Karpas-422 (cell line): ENCODE results near the gene MRE11. TPM values are rescaled to one million over a fixed set of nuclear protein-coding genes. Genes with fewer than 3 reads are reported as not detected.
"Not testable (repeated sequence)": the region's sequence is repeated elsewhere in the genome, so short reads cannot be mapped to it uniquely, and the experiment has no call there.

Experiments
- DNase-seq: peaks from one replicate; pipeline ENCODE4 v3.0.0-alpha.2; 2015
- H2AFZ ChIP-seq: fragments of 200-600 bp; sonication (generic); 2 replicates; pipeline ENCODE4 v1.6.1; 2014; ENCODE audit warnings: antibody characterized with exemption, low read length, mixed read lengths
- H3K27ac ChIP-seq: fragments of 200-600 bp; sonication (generic); 2 replicates; pipeline ENCODE4 v1.5.1; 2014; ENCODE audit warnings: mild to moderate bottlenecking, low read length, moderate library complexity
- H3K27me3 ChIP-seq: fragments of 200-600 bp; sonication (generic); 2 replicates; pipeline ENCODE4 v1.6.1; 2014; ENCODE audit warnings: low read length, mixed read lengths
- H3K36me3 ChIP-seq: fragments of 200-600 bp; sonication (generic); 2 replicates; pipeline ENCODE4 v1.6.1; 2014; ENCODE audit warnings: low read length, mixed read lengths; ENCODE audit not compliant: insufficient read depth
- H3K4me1 ChIP-seq: fragments of 200-600 bp; sonication (generic); 2 replicates; pipeline ENCODE4 v1.6.1; 2014; ENCODE audit warnings: mild to moderate bottlenecking, low read length, mixed read lengths
- H3K4me2 ChIP-seq: fragments of 200-600 bp; sonication (generic); 2 replicates; pipeline ENCODE4 v1.6.1; 2014; ENCODE audit warnings: low read length, low read depth, mild to moderate bottlenecking; ENCODE audit not compliant: poor library complexity, severe bottlenecking
- H3K4me3 ChIP-seq: fragments of 200-600 bp; sonication (generic); 2 replicates; pipeline ENCODE4 v1.5.1; 2014; ENCODE audit warnings: mild to moderate bottlenecking, antibody characterized with exemption, low read length, mixed read lengths
- H3K79me2 ChIP-seq: fragments of 200-600 bp; sonication (generic); 2 replicates; pipeline ENCODE4 v1.6.1; 2014; ENCODE audit warnings: mild to moderate bottlenecking, low read length, mixed read lengths
- H3K9ac ChIP-seq: fragments of 200-600 bp; sonication (generic); 2 replicates; pipeline ENCODE4 v1.6.0; 2014; ENCODE audit warnings: low read length
- H3K9me2 ChIP-seq: fragments of 200-600 bp; sonication (generic), shearing (Covaris generic); replicated peaks from 2 replicates; pipeline ENCODE4 v1.6.0; 2014; ENCODE audit warnings: mild to moderate bottlenecking, low read length, moderate library complexity; ENCODE audit not compliant: insufficient read depth
- H3K9me3 ChIP-seq: fragments of 300-700, 200-600 bp; sonication (generic); 2 replicates; pipeline ENCODE4 v1.6.1; 2014; ENCODE audit warnings: low read length, mixed read lengths
- H4K20me1 ChIP-seq: fragments of 200-600 bp; sonication (generic); 2 replicates; pipeline ENCODE4 v1.6.1; 2014; ENCODE audit warnings: mild to moderate bottlenecking, antibody characterized with exemption, low read length, low read depth; ENCODE audit not compliant: insufficient read depth
- total RNA-seq: library from RNA; depleted of rRNA; stranded (reverse); fragments of >200 nt; shearing (Covaris generic); gene quantifications from 2 replicates; pipeline ENCODE4 v1.2.3, GENCODE V29; 2014; ENCODE audit warnings: low replicate concordance

Gene MRE11
- total RNA-seq, 1 experiment from 2014 or later, result 115 TPM

- Histone ChIP-seq H3K9me2 (no peaks in the 10 kb centered on the region), H3K27ac (no peak within 1 kb of the TSS), H3K4me1 (no peaks in the 10 kb centered on the region), H3K4me3 (no peak within 1 kb of the TSS), H3K36me3 (no peaks in the 10 kb centered on the region), H4K20me1 (peaks cover 8% of the 10 kb centered on the region; the same call in 1 of the 2 replicates), H3K27me3 (no peaks in the 10 kb centered on the region), H2AFZ (no peak within 1 kb of the TSS), H3K4me2 (no peak within 1 kb of the TSS), H3K79me2 (no peaks in the 10 kb centered on the region), H3K9me3 (no peaks in the 10 kb centered on the region), H3K9ac (no peak within 1 kb of the TSS)
- no peak for DNase-seq
These were observed 92.5 kb downstream of the MRE11 start, which contains the start of gene GPR83 for GRCh38 chr11:94400839-94401772. TSS of gene GPR83 (minus strand) at chr11:94401419. CDS start at chr11:94401247, 172 bp downstream.

DNA sequence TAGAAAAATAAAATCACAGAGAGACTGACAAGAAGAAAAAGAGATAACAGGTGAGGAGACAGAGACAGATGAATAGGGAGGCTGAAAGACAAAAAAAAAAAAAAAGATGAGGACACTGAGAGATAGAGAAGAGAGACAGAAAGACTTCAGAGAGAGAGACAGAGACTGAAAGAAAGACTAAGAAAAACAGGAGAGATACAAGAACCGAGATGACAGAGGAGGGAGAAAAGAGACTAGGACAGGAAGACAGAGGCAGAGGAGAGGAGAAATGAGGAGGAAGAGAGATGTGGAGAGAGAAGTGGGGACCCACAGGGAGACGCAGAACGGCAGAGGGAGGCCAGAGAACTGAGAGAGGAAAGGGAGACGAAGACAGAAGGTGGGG lies 93.2 kb downstream of the MRE11 start:
- no peaks in the 10 kb centered on the region for H3K79me2 ChIP-seq
- no peaks in the 10 kb centered on the region for H3K9me3 ChIP-seq
- no peak overlapping the region for H3K4me3 ChIP-seq
- H4K20me1 ChIP-seq, result peaks cover 8% of the 10 kb centered on the region; the same call in 1 of the 2 replicates
- H2AFZ ChIP-seq, result no peak overlapping the region
- no peaks in the 10 kb centered on the region for H3K36me3 ChIP-seq
- H3K9me2 ChIP-seq, result no peaks in the 10 kb centered on the region
- DNase-seq, result no peak
- H3K4me2 ChIP-seq, result no peak overlapping the region
- H3K9ac ChIP-seq, result no peak overlapping the region
- no peak overlapping the region for H3K27ac ChIP-seq
- no peaks in the 10 kb centered on the region for H3K27me3 ChIP-seq
- H3K4me1 ChIP-seq, result no peaks in the 10 kb centered on the region

DNA sequence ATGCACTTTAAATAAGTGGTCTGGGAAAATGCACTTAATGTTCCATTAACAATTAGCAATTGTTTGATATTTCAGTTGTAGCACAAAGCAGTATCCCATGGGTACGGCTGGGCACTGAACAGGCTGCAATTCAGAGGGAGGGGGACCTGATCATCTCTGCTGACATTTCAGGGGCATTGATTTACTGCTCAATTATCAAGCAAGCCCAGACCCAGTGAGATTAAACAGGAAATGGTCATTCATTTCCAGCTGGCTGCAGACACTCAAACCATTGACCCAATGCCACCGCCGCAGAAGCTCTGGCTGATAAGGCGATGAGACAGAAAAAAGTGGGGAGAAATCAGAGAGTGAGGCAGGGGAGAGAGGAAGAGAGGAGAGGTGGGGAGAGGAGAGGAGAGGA lies 93.6 kb downstream of the MRE11 start:
- DNase-seq, result no peak
- Histone ChIP-seq H3K9me2 (no peaks in the 10 kb centered on the region), H3K36me3 (no peaks in the 10 kb centered on the region), H3K4me2 (no peak overlapping the region), H3K9ac (no peak overlapping the region), H2AFZ (no peak overlapping the region), H3K9me3 (no peaks in the 10 kb centered on the region), H3K27ac (no peak overlapping the region), H3K27me3 (no peaks in the 10 kb centered on the region), H3K79me2 (no peaks in the 10 kb centered on the region), H4K20me1 (peaks cover 8% of the 10 kb centered on the region; the same call in 1 of the 2 replicates), H3K4me3 (no peak overlapping the region), H3K4me1 (no peaks in the 10 kb centered on the region)

GRCh38 chr11:94398101-94398500 lies 95.5 kb downstream of the MRE11 start:
- no peaks in the 10 kb centered on the region for H3K27me3 ChIP-seq
- no peak for DNase-seq
- H3K9me3 ChIP-seq, result no peaks in the 10 kb centered on the region
- H3K9me2 ChIP-seq, result no peaks in the 10 kb centered on the region
- H3K27ac ChIP-seq, result no peak overlapping the region
- H3K36me3 ChIP-seq, result no peaks in the 10 kb centered on the region
- H3K4me3 ChIP-seq, result no peak overlapping the region
- H4K20me1 ChIP-seq, result no peaks in the 10 kb centered on the region
- no peak overlapping the region for H2AFZ ChIP-seq
- H3K79me2 ChIP-seq, result no peaks in the 10 kb centered on the region
- no peak overlapping the region for H3K9ac ChIP-seq
- H3K4me2 ChIP-seq, result no peak overlapping the region
- no peaks in the 10 kb centered on the region for H3K4me1 ChIP-seq

- H3K36me3 ChIP-seq, result no peaks in the 10 kb centered on the region
These were observed 97.4 kb downstream of the MRE11 start for GRCh38 chr11:94396282-94396681.

GRCh38 chr11:94391937-94392336 lies 101.7 kb downstream of the MRE11 start:
- H2AFZ ChIP-seq, result not testable (repeated sequence)

More at GRCh38 chr11:94396282-94396681, 97.4 kb downstream of the MRE11 start:
- Histone ChIP-seq H3K79me2 (no peaks in the 10 kb centered on the region), H3K4me3 (no peak overlapping the region), H2AFZ (no peak overlapping the region), H3K9me2 (no peaks in the 10 kb centered on the region), H3K4me2 (no peak overlapping the region), H3K9ac (no peak overlapping the region), H3K4me1 (no peaks in the 10 kb centered on the region), H3K9me3 (no peaks in the 10 kb centered on the region), H4K20me1 (no peaks in the 10 kb centered on the region), H3K27me3 (no peaks in the 10 kb centered on the region), H3K27ac (no peak overlapping the region)
- no peak for DNase-seq

GRCh38 chr11:94379613-94380012 lies 114.0 kb downstream of the MRE11 start:
- H4K20me1 ChIP-seq, result no peaks in the 10 kb centered on the region
- H3K4me2 ChIP-seq, result no peak overlapping the region
- 0 out of 2 replicates have a peak, but pooled peaks cover 5% of the 10 kb centered on the region for H3K27me3 ChIP-seq
- H3K9ac ChIP-seq, result no peak overlapping the region
- no peak overlapping the region for H3K4me3 ChIP-seq
- no peaks in the 10 kb centered on the region for H3K9me3 ChIP-seq
- no peaks in the 10 kb centered on the region for H3K9me2 ChIP-seq
- peak; percentile 4 for DNase-seq
- no peaks in the 10 kb centered on the region for H3K4me1 ChIP-seq
- no peak overlapping the region for H2AFZ ChIP-seq
- H3K79me2 ChIP-seq, result no peaks in the 10 kb centered on the region
- H3K27ac ChIP-seq, result no peak overlapping the region
- H3K36me3 ChIP-seq, result no peaks in the 10 kb centered on the region

More at GRCh38 chr11:94391937-94392336, 101.7 kb downstream of the MRE11 start:
- not testable (repeated sequence) for H3K9ac ChIP-seq, H4K20me1 ChIP-seq, H3K27me3 ChIP-seq, H3K79me2 ChIP-seq, H3K27ac ChIP-seq, H3K9me3 ChIP-seq, H3K4me3 ChIP-seq, H3K36me3 ChIP-seq, H3K4me1 ChIP-seq, H3K4me2 ChIP-seq, H3K9me2 ChIP-seq, DNase-seq

- H3K9me2 ChIP-seq, result no peaks in the 10 kb centered on the region
- 0 out of 2 replicates have a peak, but pooled peaks cover 5% of the 10 kb centered on the region for H3K27me3 ChIP-seq
- H3K27ac ChIP-seq, result no peak overlapping the region
- no peaks in the 10 kb centered on the region for H3K4me1 ChIP-seq
- H2AFZ ChIP-seq, result no peak overlapping the region
- no peaks in the 10 kb centered on the region for H4K20me1 ChIP-seq
- DNase-seq, result no peak
- no peaks in the 10 kb centered on the region for H3K79me2 ChIP-seq
- no peak overlapping the region for H3K4me2 ChIP-seq
- no peak overlapping the region for H3K4me3 ChIP-seq
- no peak overlapping the region for H3K9ac ChIP-seq
- no peaks in the 10 kb centered on the region for H3K36me3 ChIP-seq
- no peaks in the 10 kb centered on the region for H3K9me3 ChIP-seq
These were observed 116.8 kb downstream of the MRE11 start for GRCh38 chr11:94376841-94377240.
